ENCODE measurements around the gene C14orf119.
A peak's percentile ranks its signal among the peaks of the same experiment; 100 is the strongest.

Gene C14orf119

GRCh38 chr14:23060536-23061260 lies 34.6 kb upstream of the C14orf119 start:
- DNase-seq (ENCODE audit: low read depth in 2 of 2): no peak

- no peak for DNase-seq (ENCODE audit: low read depth in 2 of 2)
Measured at GRCh38 chr14:23062002-23062401, 33.3 kb upstream of the C14orf119 start.

- DNase-seq (ENCODE audit: low read depth in 2 of 2): no peak
Measured at GRCh38 chr14:23063601-23064000, 31.7 kb upstream of the C14orf119 start.

GRCh38 chr14:23066368-23066767 lies 28.9 kb upstream of the C14orf119 start:
- no peak for DNase-seq (ENCODE audit: low read depth in 2 of 2)

GRCh38 chr14:23066855-23067744 lies 28.2 kb upstream of the C14orf119 start:
- DNase-seq (ENCODE audit: low read depth in 2 of 2): no peak

- DNase-seq (ENCODE audit: low read depth in 2 of 2): no peak
Measured at GRCh38 chr14:23067847-23068788, 27.2 kb upstream of the C14orf119 start.

- peak; percentile 45 for DNase-seq (ENCODE audit: low read depth in 2 of 2)
Measured at GRCh38 chr14:23068789-23069412, 26.4 kb upstream of the C14orf119 start.

- no peak for DNase-seq (ENCODE audit: low read depth in 2 of 2)
Measured at GRCh38 chr14:23069413-23069806, 25.9 kb upstream of the C14orf119 start.

GRCh38 chr14:23070262-23071129 lies 24.8 kb upstream of the C14orf119 start:
- no peak for DNase-seq (ENCODE audit: low read depth in 2 of 2)

GRCh38 chr14:23071244-23071920 lies 23.9 kb upstream of the C14orf119 start:
- peak; percentile 64 to 66 for DNase-seq (ENCODE audit: low read depth in 2 of 2)

- DNase-seq (ENCODE audit: low read depth in 2 of 2): no peak
Measured at GRCh38 chr14:23071921-23072539, 23.3 kb upstream of the C14orf119 start.

GRCh38 chr14:23074906-23075305 lies 20.4 kb upstream of the C14orf119 start:
- no peak for DNase-seq (ENCODE audit: low read depth in 2 of 2)

GRCh38 chr14:23076785-23077408 lies 18.4 kb upstream of the C14orf119 start:
- DNase-seq (ENCODE audit: low read depth in 2 of 2): no peak

GRCh38 chr14:23077962-23078361 lies 17.3 kb upstream of the C14orf119 start:
- DNase-seq (ENCODE audit: low read depth in 2 of 2): no peak

- DNase-seq (ENCODE audit: low read depth in 2 of 2): no peak
Measured at GRCh38 chr14:23078692-23079116, 16.6 kb upstream of the C14orf119 start.

GRCh38 chr14:23079716-23080115 lies 15.6 kb upstream of the C14orf119 start:
- DNase-seq (ENCODE audit: low read depth in 2 of 2): no peak

- no peak for DNase-seq (ENCODE audit: low read depth in 2 of 2)
Measured at GRCh38 chr14:23080474-23080873, 14.8 kb upstream of the C14orf119 start.

- no peak for DNase-seq (ENCODE audit: low read depth in 2 of 2)
Measured at GRCh38 chr14:23085458-23085857, 9.8 kb upstream of the C14orf119 start.

- no peak for DNase-seq (ENCODE audit: low read depth in 2 of 2)
Measured at GRCh38 chr14:23086565-23086964, 8.7 kb upstream of the C14orf119 start.
